H9 (cell line): ENCODE measurements around the gene TRAPPC8. TPM values are rescaled to one million over a fixed set of nuclear protein-coding genes. Genes with fewer than 3 reads are reported as not detected.

Experiments
- DNase-seq: peaks from one replicate; pipeline ENCODE4 v3.0.0-alpha.2; 2017
- H2AFZ ChIP-seq: one replicate; pipeline ENCODE4 v1.6.1; 2013; ENCODE audit warnings: mild to moderate bottlenecking, low read length, control low read depth, moderate library complexity
- H2AK5ac ChIP-seq: 2 replicates; pipeline ENCODE4 v1.6.1; 2013; ENCODE audit warnings: low read length, control low read depth, mixed read lengths; ENCODE audit not compliant: insufficient read length
- H2BK120ac ChIP-seq: one replicate; pipeline ENCODE4 v1.6.1; 2013; ENCODE audit warnings: low read depth, mild to moderate bottlenecking, low read length, control low read depth, inconsistent platforms; ENCODE audit not compliant: poor library complexity, severe bottlenecking
- H2BK12ac ChIP-seq: 2 replicates; pipeline ENCODE4 v1.6.1; 2013; ENCODE audit warnings: low read length, control low read depth, mixed read lengths, low read depth; ENCODE audit not compliant: insufficient read length
- H2BK15ac ChIP-seq: 2 replicates; pipeline ENCODE4 v1.6.1; 2013; ENCODE audit warnings: low read depth, low read length, control low read depth
- H2BK20ac ChIP-seq: one replicate; pipeline ENCODE4 v1.6.1; 2013; ENCODE audit warnings: low read depth, mild to moderate bottlenecking, low read length, control low read depth, inconsistent platforms; ENCODE audit not compliant: poor library complexity, severe bottlenecking
- H2BK5ac ChIP-seq: 2 replicates; pipeline ENCODE4 v1.6.1; 2013; ENCODE audit warnings: low read length, control low read depth, mixed read lengths; ENCODE audit not compliant: insufficient read length
- H3K14ac ChIP-seq: 2 replicates; pipeline ENCODE4 v1.6.1; 2013; ENCODE audit warnings: low read length, control low read depth; ENCODE audit not compliant: insufficient read depth
- H3K18ac ChIP-seq: 2 replicates; pipeline ENCODE4 v1.6.1; 2013; ENCODE audit warnings: low read depth, mild to moderate bottlenecking, mixed read lengths, low read length, control low read depth; ENCODE audit not compliant: insufficient read length
- H3K23ac ChIP-seq: 2 replicates; pipeline ENCODE4 v1.6.1; 2013; ENCODE audit warnings: low read length, control low read depth, mixed read lengths, low read depth; ENCODE audit not compliant: insufficient read length
- H3K23me2 ChIP-seq: 2 replicates; pipeline ENCODE4 v1.6.1; 2013; ENCODE audit warnings: low read depth, mild to moderate bottlenecking, mixed read lengths, low read length, control low read depth; ENCODE audit not compliant: insufficient read length, poor library complexity, severe bottlenecking
- H3K27ac ChIP-seq: 2 replicates; pipeline ENCODE4 v1.5.1; 2013; ENCODE audit warnings: low read length, control low read depth, mixed read lengths, low read depth; ENCODE audit not compliant: insufficient read length
- H3K27me3 ChIP-seq: 2 replicates; pipeline ENCODE4 v1.6.1; 2013; ENCODE audit warnings: low read length, control low read depth, inconsistent platforms; ENCODE audit not compliant: insufficient read depth
- H3K4ac ChIP-seq: 2 replicates; pipeline ENCODE4 v1.6.1; 2013; ENCODE audit warnings: low read depth, mild to moderate bottlenecking, control low read depth, inconsistent platforms, low read length, moderate library complexity
- H3K4me1 ChIP-seq: 2 replicates; pipeline ENCODE4 v1.6.1; 2013; ENCODE audit warnings: low read length, control low read depth, inconsistent platforms; ENCODE audit not compliant: insufficient read depth
- H3K4me2 ChIP-seq: 2 replicates; pipeline ENCODE4 v1.6.1; 2013; ENCODE audit warnings: low read length, control low read depth, mixed read lengths; ENCODE audit not compliant: insufficient read length, insufficient read depth
- H3K56ac ChIP-seq: 2 replicates; pipeline ENCODE4 v1.6.1; 2013; ENCODE audit warnings: low read depth, mild to moderate bottlenecking, mixed read lengths, low read length, control low read depth; ENCODE audit not compliant: insufficient read length
- H3K79me1 ChIP-seq: 2 replicates; pipeline ENCODE4 v1.6.1; 2013; ENCODE audit warnings: low read depth, mild to moderate bottlenecking, moderate library complexity, low read length, control low read depth, inconsistent platforms; ENCODE audit not compliant: insufficient read depth, poor library complexity, severe bottlenecking
- H3K79me2 ChIP-seq: 2 replicates; pipeline ENCODE4 v1.6.1; 2013; ENCODE audit warnings: low read length, control low read depth, inconsistent platforms; ENCODE audit not compliant: insufficient read depth
- H3K9ac ChIP-seq: 2 replicates; pipeline ENCODE4 v1.6.1; 2013; ENCODE audit warnings: low read length, control low read depth, mixed read lengths; ENCODE audit not compliant: insufficient read length; ENCODE audit errors: extremely low read depth
- H3K9me3 ChIP-seq: one replicate; pipeline ENCODE4 v1.6.1; 2013; ENCODE audit warnings: low read depth, low read length, inconsistent platforms; ENCODE audit not compliant: control insufficient read depth
- H3T11ph ChIP-seq: one replicate; pipeline ENCODE4 v1.6.1; 2013; ENCODE audit warnings: mild to moderate bottlenecking, low read length, control low read depth, inconsistent platforms
- H4K20me1 ChIP-seq: one replicate; pipeline ENCODE4 v1.6.1; 2013; ENCODE audit not compliant: control insufficient read depth, insufficient read length, insufficient read depth
- H4K5ac ChIP-seq: 2 replicates; pipeline ENCODE4 v1.6.1; 2013; ENCODE audit warnings: low read depth, mild to moderate bottlenecking, mixed read lengths, low read length, control low read depth; ENCODE audit not compliant: insufficient read length
- H4K8ac ChIP-seq: replicated peaks from 2 replicates; pipeline ENCODE4 v1.6.1; 2013; ENCODE audit warnings: low read length, control low read depth, mixed read lengths, low read depth; ENCODE audit not compliant: insufficient read length
- H4K91ac ChIP-seq: 2 replicates; pipeline ENCODE4 v1.6.1; 2013; ENCODE audit warnings: low read depth, mild to moderate bottlenecking, moderate library complexity, mixed read lengths, low read length, control low read depth; ENCODE audit not compliant: insufficient read length
- H3K27ac Mint-ChIP-seq, 3 experiments: 2 replicates in 2 of 3; 3 replicates in 1 of 3; pipeline ENCODE4 v1.8.0; 2020 to 2021; ENCODE audit warnings: mixed read lengths in 3 of 3, mild to moderate bottlenecking in 1 of 3, moderate library complexity in 1 of 3
- H3K27me3 Mint-ChIP-seq: 2 replicates; pipeline ENCODE4 v1.8.0; 2021; ENCODE audit warnings: low read depth, mild to moderate bottlenecking, moderate library complexity, mixed read lengths
- H3K36me3 Mint-ChIP-seq, 3 experiments: 2 replicates in 2 of 3; 3 replicates in 1 of 3; pipeline ENCODE4 v1.8.0; 2020 to 2021; ENCODE audit warnings: low read depth in 3 of 3, mixed read lengths in 3 of 3; ENCODE audit not compliant: insufficient read depth in 1 of 3
- H3K4me1 Mint-ChIP-seq, 2 experiments: 2 replicates each; pipeline ENCODE4 v1.8.0; 2020; ENCODE audit warnings: mixed read lengths in 2 of 2
- H3K4me3 Mint-ChIP-seq, 2 experiments: 2 replicates in 1 of 2; 3 replicates in 1 of 2; pipeline ENCODE4 v1.8.0; 2020 to 2021; ENCODE audit warnings: mild to moderate bottlenecking in 2 of 2, mixed read lengths in 2 of 2, moderate library complexity in 1 of 2
- H3K9me3 Mint-ChIP-seq, 2 experiments: 2 replicates in 1 of 2; 3 replicates in 1 of 2; pipeline ENCODE4 v1.8.0; 2020; ENCODE audit warnings: mild to moderate bottlenecking in 2 of 2, mixed read lengths in 2 of 2, moderate library complexity in 1 of 2
- CTCF ChIP-seq: fragments of 200-600 bp; sonication (generic); conservative IDR thresholded peaks from 3 replicates; pipeline ENCODE4 v1.8.0; 2021; ENCODE audit warnings: antibody characterized with exemption, mild to moderate bottlenecking
- WGBS: extraction: QIAGEN DNeasy Blood & Tissue Kit; methylation state at CpG from one replicate; pipeline ENCODE4 v1.1.7; 2013; ENCODE audit warnings: missing lambda C conversion rate, low lambda C conversion rate, mixed read lengths; ENCODE audit not compliant: insufficient read length; ENCODE audit errors: extremely low coverage; 5-methylcytosine and 5-hydroxymethylcytosine counted together
- total RNA-seq: library from RNA; stranded (reverse); gene quantifications from 2 replicates; pipeline ENCODE4 v1.2.1, GENCODE V29; 2021

The TRAPPC8 gene
- total RNA-seq, 1 experiment from 2014 or later = 40.4 TPM

GRCh38 chr18:31857526-31858106 lies 85.3 kb downstream of the TRAPPC8 start:
- no peak overlapping the region for H3K23ac ChIP-seq
- H3K18ac ChIP-seq = no peak overlapping the region
- H3T11ph ChIP-seq = no peak overlapping the region
- H4K91ac ChIP-seq = no peak overlapping the region
- Mint-ChIP-seq H3K9me3 (no peaks in the 10 kb centered on the region), H3K27ac (no peak overlapping the region), H3K4me1 (peaks cover 0 to 4% of the 10 kb centered on the region in 2 experiments; a peak in 1 of 4 replicates), H3K27me3 (no peaks in the 10 kb centered on the region), H3K36me3 (peaks cover 6 to 63% (median 44%) of the 10 kb centered on the region in 3 experiments; a peak in 6 of 7 replicates), H3K4me3 (no peak overlapping the region)
- H3K14ac ChIP-seq = no peak overlapping the region
- H3K4ac ChIP-seq = no peak overlapping the region
- H2BK120ac ChIP-seq = no peak overlapping the region
- H3K27ac ChIP-seq = no peak overlapping the region
- no peaks in the 10 kb centered on the region for H3K79me1 ChIP-seq
- no peaks in the 10 kb centered on the region for H3K27me3 ChIP-seq
- no peak overlapping the region for H3K4me2 ChIP-seq
- no peak overlapping the region for H2AK5ac ChIP-seq
- no CpG with 5 or more reads among the region's 6 CpGs for WGBS
- H3K79me2 ChIP-seq = no peaks in the 10 kb centered on the region
- H3K4me1 ChIP-seq = no peaks in the 10 kb centered on the region
- no peak for DNase-seq
- no peak overlapping the region for H2BK15ac ChIP-seq
- no peak overlapping the region for H4K8ac ChIP-seq
- H4K20me1 ChIP-seq = no peaks in the 10 kb centered on the region
- no peak overlapping the region for H4K5ac ChIP-seq
- no peaks in the 10 kb centered on the region for H3K23me2 ChIP-seq
- no peak overlapping the region for H2BK5ac ChIP-seq
- no peaks in the 10 kb centered on the region for H3K9me3 ChIP-seq
- H2BK20ac ChIP-seq = no peak overlapping the region
- no peak overlapping the region for H3K56ac ChIP-seq
- no peak for TF ChIP-seq CTCF
- no peak overlapping the region for H3K9ac ChIP-seq
- no peak overlapping the region for H2AFZ ChIP-seq
- H2BK12ac ChIP-seq = no peak overlapping the region
